ENCODE data around the gene DPH7. TPM values are rescaled to one million over a fixed set of nuclear protein-coding genes. Genes with fewer than 3 reads are reported as not detected.
"Not testable (repeated sequence)": the region's sequence is repeated elsewhere in the genome, so short reads cannot be mapped to it uniquely, and the experiment has no call there.

DPH7 gene
- total RNA-seq, 1 experiment from 2014 or later: 43.9 TPM

DNA sequence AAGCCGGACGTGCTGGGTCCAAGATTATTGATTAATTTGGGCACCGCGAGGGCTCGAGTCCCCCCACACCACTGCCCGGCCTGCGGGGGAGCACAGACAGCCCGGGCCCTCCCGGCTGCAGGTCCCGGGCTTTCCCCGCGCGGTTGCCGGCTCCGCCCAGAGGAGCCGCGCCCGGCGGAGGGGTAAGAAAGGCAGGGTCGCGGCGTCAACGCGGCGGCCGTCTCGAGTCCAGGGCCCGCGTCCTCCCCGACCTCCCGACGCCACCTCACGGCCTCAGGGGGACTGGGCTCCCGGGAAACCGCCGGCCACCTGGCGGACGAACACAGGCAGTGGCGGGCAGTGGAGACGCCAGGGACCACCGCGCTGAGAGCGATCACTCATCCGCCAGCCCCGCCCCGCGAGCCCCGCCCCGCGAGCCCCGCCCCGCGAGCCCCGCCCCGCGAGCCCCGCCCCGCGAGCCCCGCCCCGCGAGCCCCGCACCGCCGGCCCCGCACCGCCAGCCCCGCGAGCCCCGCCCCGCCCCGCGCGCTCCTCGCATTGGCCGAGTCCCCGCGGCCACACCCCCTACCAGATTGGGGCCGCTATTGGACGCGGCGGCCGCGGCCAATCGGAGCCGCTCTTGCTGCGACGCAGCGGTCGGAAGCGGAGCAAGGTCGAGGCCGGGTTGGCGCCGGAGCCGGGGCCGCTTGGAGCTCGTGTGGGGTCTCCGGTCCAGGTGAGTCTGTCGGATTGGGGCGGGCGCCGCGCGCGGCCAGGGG lies 27.3 kb downstream of the DPH7 start, which contains the start of gene MRPL41 (continued):
- TF ChIP-seq TEAD1 (CRISPR knock-in tag; IDR thresholded peaks at IDR 0.05): 0 out of 2 replicates have a peak, but pooled peaks have one; percentile 7
- TF ChIP-seq, protein P1, sequence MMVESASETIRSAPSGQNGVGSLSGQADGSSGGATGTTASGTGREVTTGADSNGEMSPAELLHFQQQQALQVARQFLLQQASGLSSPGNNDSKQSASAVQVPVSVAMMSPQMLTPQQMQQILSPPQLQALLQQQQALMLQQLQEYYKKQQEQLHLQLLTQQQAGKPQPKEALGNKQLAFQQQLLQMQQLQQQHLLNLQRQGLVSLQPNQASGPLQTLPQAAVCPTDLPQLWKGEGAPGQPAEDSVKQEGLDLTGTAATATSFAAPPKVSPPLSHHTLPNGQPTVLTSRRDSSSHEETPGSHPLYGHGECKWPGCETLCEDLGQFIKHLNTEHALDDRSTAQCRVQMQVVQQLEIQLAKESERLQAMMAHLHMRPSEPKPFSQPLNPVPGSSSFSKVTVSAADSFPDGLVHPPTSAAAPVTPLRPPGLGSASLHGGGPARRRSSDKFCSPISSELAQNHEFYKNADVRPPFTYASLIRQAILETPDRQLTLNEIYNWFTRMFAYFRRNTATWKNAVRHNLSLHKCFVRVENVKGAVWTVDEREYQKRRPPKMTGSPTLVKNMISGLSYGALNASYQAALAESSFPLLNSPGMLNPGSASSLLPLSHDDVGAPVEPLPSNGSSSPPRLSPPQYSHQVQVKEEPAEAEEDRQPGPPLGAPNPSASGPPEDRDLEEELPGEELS (CRISPR knock-in tag; IDR thresholded peaks at IDR 0.05): peak; percentile 31; the same call in 1 of the 2 replicates
- TF ChIP-seq, protein P2, sequence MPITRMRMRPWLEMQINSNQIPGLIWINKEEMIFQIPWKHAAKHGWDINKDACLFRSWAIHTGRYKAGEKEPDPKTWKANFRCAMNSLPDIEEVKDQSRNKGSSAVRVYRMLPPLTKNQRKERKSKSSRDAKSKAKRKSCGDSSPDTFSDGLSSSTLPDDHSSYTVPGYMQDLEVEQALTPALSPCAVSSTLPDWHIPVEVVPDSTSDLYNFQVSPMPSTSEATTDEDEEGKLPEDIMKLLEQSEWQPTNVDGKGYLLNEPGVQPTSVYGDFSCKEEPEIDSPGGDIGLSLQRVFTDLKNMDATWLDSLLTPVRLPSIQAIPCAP (CRISPR knock-in tag; IDR thresholded peaks at IDR 0.05): no peak
- TF ChIP-seq, protein P3, sequence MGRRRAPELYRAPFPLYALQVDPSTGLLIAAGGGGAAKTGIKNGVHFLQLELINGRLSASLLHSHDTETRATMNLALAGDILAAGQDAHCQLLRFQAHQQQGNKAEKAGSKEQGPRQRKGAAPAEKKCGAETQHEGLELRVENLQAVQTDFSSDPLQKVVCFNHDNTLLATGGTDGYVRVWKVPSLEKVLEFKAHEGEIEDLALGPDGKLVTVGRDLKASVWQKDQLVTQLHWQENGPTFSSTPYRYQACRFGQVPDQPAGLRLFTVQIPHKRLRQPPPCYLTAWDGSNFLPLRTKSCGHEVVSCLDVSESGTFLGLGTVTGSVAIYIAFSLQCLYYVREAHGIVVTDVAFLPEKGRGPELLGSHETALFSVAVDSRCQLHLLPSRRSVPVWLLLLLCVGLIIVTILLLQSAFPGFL (CRISPR knock-in tag; IDR thresholded peaks at IDR 0.05; ENCODE audit: borderline replicate concordance): no peak
- no peak for TF ChIP-seq KAT7 (CRISPR knock-in tag; IDR thresholded peaks at IDR 0.05; ENCODE audit: borderline replicate concordance)
- TF ChIP-seq, protein P4, sequence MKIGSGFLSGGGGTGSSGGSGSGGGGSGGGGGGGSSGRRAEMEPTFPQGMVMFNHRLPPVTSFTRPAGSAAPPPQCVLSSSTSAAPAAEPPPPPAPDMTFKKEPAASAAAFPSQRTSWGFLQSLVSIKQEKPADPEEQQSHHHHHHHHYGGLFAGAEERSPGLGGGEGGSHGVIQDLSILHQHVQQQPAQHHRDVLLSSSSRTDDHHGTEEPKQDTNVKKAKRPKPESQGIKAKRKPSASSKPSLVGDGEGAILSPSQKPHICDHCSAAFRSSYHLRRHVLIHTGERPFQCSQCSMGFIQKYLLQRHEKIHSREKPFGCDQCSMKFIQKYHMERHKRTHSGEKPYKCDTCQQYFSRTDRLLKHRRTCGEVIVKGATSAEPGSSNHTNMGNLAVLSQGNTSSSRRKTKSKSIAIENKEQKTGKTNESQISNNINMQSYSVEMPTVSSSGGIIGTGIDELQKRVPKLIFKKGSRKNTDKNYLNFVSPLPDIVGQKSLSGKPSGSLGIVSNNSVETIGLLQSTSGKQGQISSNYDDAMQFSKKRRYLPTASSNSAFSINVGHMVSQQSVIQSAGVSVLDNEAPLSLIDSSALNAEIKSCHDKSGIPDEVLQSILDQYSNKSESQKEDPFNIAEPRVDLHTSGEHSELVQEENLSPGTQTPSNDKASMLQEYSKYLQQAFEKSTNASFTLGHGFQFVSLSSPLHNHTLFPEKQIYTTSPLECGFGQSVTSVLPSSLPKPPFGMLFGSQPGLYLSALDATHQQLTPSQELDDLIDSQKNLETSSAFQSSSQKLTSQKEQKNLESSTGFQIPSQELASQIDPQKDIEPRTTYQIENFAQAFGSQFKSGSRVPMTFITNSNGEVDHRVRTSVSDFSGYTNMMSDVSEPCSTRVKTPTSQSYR (CRISPR knock-in tag; IDR thresholded peaks at IDR 0.05): no peak
- TF ChIP-seq, protein P5, sequence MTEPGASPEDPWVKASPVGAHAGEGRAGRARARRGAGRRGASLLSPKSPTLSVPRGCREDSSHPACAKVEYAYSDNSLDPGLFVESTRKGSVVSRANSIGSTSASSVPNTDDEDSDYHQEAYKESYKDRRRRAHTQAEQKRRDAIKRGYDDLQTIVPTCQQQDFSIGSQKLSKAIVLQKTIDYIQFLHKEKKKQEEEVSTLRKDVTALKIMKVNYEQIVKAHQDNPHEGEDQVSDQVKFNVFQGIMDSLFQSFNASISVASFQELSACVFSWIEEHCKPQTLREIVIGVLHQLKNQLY (CRISPR knock-in tag; IDR thresholded peaks at IDR 0.05): no peak
- TF ChIP-seq EMX1 (CRISPR knock-in tag; IDR thresholded peaks at IDR 0.05): no peak
- TF ChIP-seq ZNF263 (CRISPR knock-in tag; IDR thresholded peaks at IDR 0.05; ENCODE audit: low read depth): no peak
- TF ChIP-seq, protein P6, sequence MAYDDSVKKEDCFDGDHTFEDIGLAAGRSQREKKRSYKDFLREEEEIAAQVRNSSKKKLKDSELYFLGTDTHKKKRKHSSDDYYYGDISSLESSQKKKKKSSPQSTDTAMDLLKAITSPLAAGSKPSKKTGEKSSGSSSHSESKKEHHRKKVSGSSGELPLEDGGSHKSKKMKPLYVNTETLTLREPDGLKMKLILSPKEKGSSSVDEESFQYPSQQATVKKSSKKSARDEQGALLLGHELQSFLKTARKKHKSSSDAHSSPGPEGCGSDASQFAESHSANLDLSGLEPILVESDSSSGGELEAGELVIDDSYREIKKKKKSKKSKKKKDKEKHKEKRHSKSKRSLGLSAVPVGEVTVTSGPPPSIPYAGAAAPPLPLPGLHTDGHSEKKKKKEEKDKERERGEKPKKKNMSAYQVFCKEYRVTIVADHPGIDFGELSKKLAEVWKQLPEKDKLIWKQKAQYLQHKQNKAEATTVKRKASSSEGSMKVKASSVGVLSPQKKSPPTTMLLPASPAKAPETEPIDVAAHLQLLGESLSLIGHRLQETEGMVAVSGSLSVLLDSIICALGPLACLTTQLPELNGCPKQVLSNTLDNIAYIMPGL (CRISPR knock-in tag; IDR thresholded peaks at IDR 0.05): peak; percentile 74; the same call in 1 of the 2 replicates
- TF ChIP-seq, protein P7, sequence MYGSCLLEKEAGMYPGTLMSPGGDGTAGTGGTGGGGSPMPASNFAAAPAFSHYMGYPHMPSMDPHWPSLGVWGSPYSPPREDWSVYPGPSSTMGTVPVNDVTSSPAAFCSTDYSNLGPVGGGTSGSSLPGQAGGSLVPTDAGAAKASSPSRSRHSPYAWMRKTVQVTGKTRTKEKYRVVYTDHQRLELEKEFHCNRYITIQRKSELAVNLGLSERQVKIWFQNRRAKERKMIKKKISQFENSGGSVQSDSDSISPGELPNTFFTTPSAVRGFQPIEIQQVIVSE (CRISPR knock-in tag; IDR thresholded peaks at IDR 0.05; ENCODE audit: borderline replicate concordance): no peak
- TF ChIP-seq FOXP1 (CRISPR knock-in tag; IDR thresholded peaks at IDR 0.05; ENCODE audit: borderline replicate concordance): 0 out of 2 replicates have a peak, but pooled peaks have one; percentile 5
- 0 out of 2 replicates have a peak, but pooled peaks have one; percentile 25 for TF ChIP-seq TP53 (CRISPR knock-in tag; IDR thresholded peaks at IDR 0.05)
- no peak for TF ChIP-seq NR3C1 (CRISPR knock-in tag; conservative IDR thresholded peaks at IDR 0.05; ENCODE audit: low read depth)
- TF ChIP-seq, protein P8, sequence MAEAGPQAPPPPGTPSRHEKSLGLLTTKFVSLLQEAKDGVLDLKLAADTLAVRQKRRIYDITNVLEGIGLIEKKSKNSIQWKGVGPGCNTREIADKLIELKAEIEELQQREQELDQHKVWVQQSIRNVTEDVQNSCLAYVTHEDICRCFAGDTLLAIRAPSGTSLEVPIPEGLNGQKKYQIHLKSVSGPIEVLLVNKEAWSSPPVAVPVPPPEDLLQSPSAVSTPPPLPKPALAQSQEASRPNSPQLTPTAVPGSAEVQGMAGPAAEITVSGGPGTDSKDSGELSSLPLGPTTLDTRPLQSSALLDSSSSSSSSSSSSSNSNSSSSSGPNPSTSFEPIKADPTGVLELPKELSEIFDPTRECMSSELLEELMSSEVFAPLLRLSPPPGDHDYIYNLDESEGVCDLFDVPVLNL (CRISPR knock-in tag; IDR thresholded peaks at IDR 0.05; ENCODE audit: borderline replicate concordance, low read depth): no peak; the same call in 1 of the 2 replicates
- no peak for TF ChIP-seq SMAD3 (CRISPR knock-in tag; IDR thresholded peaks at IDR 0.05; ENCODE audit: borderline replicate concordance)
- TF ChIP-seq, protein P9, sequence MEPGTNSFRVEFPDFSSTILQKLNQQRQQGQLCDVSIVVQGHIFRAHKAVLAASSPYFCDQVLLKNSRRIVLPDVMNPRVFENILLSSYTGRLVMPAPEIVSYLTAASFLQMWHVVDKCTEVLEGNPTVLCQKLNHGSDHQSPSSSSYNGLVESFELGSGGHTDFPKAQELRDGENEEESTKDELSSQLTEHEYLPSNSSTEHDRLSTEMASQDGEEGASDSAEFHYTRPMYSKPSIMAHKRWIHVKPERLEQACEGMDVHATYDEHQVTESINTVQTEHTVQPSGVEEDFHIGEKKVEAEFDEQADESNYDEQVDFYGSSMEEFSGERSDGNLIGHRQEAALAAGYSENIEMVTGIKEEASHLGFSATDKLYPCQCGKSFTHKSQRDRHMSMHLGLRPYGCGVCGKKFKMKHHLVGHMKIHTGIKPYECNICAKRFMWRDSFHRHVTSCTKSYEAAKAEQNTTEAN (CRISPR knock-in tag; IDR thresholded peaks at IDR 0.05): no peak; the same call in 1 of the 2 replicates
- no peak for TF ChIP-seq ZNF671 (CRISPR knock-in tag; IDR thresholded peaks at IDR 0.05)
- TF ChIP-seq, protein P10, sequence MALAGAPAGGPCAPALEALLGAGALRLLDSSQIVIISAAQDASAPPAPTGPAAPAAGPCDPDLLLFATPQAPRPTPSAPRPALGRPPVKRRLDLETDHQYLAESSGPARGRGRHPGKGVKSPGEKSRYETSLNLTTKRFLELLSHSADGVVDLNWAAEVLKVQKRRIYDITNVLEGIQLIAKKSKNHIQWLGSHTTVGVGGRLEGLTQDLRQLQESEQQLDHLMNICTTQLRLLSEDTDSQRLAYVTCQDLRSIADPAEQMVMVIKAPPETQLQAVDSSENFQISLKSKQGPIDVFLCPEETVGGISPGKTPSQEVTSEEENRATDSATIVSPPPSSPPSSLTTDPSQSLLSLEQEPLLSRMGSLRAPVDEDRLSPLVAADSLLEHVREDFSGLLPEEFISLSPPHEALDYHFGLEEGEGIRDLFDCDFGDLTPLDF (CRISPR knock-in tag; IDR thresholded peaks at IDR 0.05): no peak

DNA sequence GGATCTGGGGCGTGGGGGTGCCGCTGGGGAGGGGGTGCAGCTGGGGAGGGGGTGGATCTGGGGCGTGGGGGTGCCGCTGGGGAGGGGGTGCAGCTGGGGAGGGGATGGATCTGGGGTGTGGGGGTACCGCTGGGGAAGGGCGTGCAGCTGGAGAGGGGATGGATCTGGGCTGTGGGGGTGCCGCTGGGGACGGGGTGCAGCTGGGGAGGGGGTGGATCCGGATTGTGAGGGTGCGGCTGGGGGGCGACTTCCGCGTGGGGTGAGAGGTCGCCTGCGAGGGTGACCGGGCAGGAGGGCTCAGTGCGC lies 27.8 kb downstream of the DPH7 start:
- H3K27me3 Mint-ChIP-seq (ENCODE audit: low read depth); DNase-seq (ENCODE audit: low spot score); H3K27ac Mint-ChIP-seq; H3K4me1 Mint-ChIP-seq; ATAC-seq: not testable (repeated sequence)
- H3K36me3 Mint-ChIP-seq: peaks cover 40% of the 10 kb centered on the region
- CTCF ChIA-PET: interaction anchor here (0.6 to 1.4 kb wide), 4 partner anchors 16 to 502 kb away, joined by 3 to 6 read pairs (median 4); partner anchors contain the start of gene ZMYND19
- H3K4me3 Mint-ChIP-seq: peak overlapping the region; percentile 41
- H3K9me3 Mint-ChIP-seq: peaks cover 16% of the 10 kb centered on the region
- POLR2A ChIA-PET: interaction anchor here (0.5 to 1.0 kb wide), 2 partner anchors 9 to 173 kb away, joined by 5 to 6 read pairs; no protein-coding TSS in a partner anchor
